ENCODE results near the gene SKI.
"Not testable (repeated sequence)": the region's sequence is repeated elsewhere in the genome, so short reads cannot be mapped to it uniquely, and the experiment has no call there.

SKI gene

GRCh38 chr1:2327841-2328240 is 99.7 kb downstream of the SKI start:
- no peak for DNase-seq

DNA sequence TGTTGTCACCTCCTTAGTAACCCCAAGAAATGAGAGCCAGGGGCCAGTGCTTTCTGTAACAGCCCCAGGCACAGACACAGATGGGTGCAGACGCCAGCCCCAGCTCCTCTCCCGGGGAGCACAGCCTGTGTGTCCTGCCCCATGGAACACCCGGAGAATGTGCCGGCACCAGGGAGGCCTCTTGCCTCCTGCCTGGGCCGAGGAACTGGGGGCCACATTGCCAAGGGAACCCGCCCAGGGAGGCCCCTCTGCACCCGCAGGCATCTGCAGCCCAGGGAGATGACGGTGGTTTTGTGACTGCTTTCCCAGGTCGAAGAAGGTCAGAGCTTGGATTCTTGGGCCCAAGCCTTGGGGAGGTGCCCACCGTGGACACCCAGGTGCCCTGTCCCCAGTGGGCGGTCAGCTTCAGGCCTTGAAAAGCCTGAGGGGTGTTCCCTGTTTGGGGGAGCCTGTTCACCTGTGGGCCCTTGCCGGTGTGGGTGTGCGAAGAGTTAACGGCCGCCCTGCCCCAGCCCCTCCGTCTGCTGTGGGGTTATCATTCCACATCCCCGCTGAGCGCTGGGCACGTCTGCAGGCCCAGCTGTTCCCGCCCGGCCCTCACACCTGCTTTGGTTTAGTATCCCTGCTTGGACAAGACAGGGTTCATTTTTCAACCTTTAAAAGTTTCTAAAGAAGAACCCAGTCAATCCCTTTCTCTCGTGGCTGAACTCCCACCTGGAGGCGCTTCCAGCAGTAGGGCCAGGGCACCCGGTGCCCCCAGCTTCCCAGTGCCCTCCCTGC is 100.7 kb downstream of the SKI start:
- DNase-seq, result no peak

- DNase-seq, result no peak
These were observed 101.9 kb downstream of the SKI start for GRCh38 chr1:2330035-2330434.

- no peak for DNase-seq
These were observed 102.5 kb downstream of the SKI start for GRCh38 chr1:2330519-2331199.

- DNase-seq, result no peak
These were observed 103.1 kb downstream of the SKI start for GRCh38 chr1:2331200-2331544.

DNA sequence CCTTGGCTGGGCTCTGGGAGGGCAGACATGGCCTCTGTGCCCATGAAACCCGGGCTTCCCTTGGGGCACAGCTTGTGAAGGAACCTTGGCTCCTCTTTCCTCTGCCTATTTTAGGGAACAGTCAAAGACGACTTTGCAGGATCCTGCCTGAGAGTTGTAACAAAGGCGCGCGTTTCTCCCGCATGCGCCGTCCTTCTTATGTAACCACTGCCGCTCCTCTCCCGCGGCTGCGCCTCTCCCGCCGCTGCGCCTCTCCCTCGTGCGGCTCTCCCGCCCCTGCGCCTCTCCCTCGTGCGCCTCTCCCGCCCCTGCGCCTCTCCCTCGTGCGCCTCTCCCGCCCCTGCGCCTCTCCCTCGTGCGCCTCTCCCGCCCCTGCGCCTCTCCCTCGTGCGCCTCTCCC is 103.5 kb downstream of the SKI start:
- not testable (repeated sequence) for DNase-seq

GRCh38 chr1:2334366-2334765 is 106.2 kb downstream of the SKI start:
- DNase-seq, result no peak

GRCh38 chr1:2334883-2335534 is 106.9 kb downstream of the SKI start:
- no peak for DNase-seq

GRCh38 chr1:2335721-2336455 is 107.8 kb downstream of the SKI start:
- DNase-seq, result no peak

GRCh38 chr1:2336499-2336898 is 108.4 kb downstream of the SKI start:
- DNase-seq, result no peak

DNA sequence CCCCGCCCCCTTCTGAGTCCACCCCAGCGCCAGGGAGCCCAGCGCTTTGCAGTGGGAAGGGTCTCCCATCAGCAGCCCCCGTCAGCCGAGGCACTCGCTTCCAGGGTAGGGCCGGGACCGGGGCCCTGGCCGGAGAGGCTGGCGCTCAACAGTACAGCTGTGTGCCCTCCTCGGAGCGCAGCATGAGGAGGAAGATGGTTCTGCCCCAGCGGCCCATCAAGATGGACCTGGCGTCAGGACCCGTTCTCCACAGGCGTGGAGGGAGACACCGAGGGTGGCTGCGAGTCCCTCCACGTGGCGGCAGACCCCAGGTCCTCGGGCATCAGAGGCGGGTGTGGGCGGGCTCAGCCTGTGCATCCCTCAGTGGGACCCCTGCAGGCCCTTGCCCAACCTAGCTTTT is 109.0 kb downstream of the SKI start:
- no peak for DNase-seq

DNA sequence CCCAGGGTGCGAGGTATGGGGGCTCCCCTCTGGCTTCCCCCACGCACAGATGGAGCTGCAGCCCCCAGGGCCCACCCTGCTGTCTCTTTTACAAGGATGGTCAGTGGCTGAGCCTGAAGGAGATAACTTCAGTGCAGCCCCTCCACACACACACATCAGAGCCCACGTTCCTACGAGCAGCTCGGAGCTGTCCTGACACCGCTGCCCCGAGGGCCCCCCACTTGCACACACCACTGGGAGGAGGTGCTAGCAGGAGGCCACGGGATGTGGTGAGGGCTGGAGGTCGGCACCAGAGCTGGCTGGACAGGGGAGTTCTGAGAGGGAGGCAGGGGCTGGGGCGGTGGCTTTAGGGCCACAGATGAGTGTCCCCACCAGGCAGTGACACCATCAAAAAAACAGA is 109.4 kb downstream of the SKI start:
- DNase-seq, result no peak

DNA sequence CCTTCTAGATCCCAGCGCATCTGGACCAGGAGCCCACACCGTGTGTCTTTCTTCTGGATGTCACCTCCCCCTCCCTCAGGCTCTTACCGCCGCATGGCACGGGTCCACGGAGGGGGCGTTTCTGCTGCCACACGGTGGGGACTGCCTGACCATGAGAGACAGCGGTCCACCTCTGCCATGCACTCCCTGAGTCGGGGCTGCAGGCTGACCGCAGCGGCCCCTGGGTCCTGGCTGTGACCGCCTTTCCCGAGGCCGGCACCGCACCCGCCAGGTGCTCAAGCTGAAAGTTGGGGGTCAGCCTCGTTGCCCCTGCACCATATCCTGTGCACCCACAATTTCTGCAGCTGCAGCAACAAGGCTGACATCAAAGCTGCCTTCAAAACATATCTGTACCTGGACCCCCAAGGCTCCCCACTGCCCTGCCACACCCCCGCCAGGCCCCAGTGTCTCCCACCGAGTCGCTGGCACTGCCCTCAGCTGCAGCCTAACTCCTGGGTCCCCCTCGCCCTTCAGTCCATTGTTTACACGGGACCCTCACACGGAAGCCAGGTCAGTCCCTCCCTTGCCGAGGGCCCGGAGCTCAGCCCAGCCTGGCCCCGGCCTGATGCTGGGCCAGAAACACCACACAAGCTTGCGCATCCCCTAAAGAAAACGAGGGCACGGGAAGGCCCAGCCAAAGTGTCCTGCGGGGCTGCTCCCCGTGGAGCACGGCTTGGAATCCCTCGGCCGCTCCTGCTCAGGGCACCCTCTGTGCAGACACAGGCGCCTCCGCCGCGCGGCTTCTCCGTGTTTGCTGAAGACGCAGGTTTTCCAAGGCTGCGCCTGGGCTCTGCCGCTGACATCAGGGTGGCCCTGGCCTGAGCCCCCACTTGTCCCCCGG is 111.3 kb downstream of the SKI start:
- DNase-seq, result no peak

DNA sequence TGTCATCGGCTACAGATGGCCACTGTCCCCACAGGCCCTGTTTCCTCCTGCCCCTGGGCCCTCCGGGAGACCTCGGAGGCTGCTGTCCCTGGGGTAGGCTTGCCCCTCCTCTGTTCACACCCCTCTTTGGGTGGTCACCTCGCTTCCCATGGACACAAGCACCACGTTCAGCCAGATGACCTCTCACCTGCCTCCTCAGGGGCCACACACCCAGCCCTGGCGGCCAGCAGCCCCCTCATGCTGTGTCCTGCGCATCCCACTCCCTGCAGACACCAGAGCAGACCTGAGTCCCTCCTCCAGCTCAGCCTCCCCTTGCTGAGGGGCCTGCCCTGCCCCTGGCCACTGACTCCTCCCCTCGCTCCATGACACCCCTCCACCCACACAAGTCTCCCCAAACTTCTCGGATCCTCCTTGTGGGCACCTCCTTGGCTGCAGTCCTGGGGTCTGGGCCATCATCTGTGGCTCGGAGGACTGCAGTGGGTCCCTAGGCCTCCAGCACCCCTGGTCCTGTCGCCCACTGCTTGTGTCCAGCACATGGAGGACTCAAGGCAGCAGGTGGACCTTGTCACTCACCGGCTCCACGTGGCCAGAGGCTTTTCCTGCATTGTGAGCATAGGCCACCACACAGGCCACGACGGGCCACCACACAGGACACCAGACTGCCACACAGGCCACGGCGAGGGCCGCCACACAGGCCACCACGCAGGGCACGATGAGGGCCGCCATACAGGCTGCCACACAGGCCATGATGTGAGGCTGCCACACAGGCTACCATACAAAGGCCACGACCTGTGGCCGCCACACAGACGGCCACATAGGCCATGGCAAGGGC is 112.2 kb downstream of the SKI start:
- no peak for DNase-seq

DNA sequence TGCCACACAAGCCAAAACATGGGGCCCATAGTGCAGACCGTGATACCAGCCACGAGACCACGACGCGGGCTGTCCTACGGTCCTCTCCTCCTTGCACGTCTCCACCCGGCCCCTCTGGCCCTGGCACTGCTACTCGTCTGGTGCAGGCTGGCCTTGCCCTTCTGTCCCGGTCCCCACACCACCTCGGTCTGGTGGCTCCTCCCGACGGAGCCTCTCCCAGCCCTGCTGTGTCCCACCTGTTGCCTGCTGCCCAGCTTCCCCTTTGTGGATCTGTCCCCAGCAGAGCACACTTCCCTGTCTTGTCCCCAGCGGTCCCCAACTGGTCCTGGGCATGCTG is 112.8 kb downstream of the SKI start:
- no peak for DNase-seq

DNA sequence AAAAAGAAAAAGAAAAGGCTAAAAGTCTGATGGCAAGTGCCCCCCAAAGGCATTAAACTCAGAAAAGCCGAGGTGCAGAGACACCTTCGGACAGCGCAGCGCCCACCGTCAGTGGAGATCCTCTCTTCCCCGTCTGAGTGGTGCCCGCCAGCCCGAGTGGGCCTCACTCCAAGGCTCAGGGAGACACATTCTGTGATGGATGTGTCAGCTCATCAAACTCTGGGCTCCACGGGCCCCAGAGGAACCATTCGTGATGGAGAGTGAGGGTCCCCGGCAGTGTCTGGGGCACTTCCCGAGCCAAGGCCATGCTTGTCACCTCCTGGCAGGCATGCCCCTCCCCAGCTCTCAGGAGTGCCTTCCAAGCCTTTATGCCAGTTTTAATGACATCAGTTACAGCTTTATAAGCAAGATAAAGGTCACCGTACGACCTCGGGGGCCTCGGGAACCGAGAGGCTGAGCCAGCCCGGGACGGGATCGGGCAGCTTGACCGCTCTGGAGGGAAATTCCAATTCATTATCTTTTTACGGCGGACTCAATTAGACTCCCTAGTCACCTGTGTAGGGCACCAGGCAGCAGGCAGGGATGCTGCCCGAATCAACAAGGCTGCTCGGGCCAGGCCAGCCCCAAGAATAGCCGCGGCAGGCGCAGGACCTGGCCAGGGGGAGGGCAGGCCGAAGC is 113.7 kb downstream of the SKI start:
- no peak for DNase-seq

DNA sequence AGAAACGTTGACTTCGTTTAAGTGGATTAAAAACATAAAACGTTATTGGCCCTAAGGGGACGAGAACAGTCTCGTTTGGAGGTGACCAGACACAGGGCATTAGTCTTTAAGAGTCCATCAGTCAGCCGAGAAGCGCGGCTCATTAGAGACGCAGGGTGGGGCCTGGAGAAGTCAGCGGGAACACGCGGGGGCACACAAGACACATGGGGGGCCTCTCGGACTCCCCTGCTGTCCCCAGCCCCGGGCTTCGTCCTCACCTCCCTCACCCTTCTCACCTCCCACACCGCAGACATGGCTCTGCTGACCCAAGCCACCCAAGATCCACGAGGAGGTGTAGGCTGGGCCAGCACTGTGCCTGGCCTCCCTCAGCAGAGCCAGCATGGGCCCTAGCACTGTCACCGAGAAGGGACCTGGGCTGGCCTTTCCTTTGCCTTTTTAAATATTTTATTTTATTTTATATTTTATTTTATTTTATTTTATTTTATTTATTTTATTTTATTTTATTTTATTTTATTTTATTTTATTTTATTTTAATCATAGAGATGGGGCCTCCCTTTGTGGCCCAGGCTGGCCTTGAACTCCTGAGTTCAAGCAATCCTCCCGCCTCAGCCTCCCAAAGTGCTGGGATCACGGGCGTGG is 114.4 kb downstream of the SKI start:
- no peak for DNase-seq

GRCh38 chr1:2343023-2343935 is 115.2 kb downstream of the SKI start:
- no peak for DNase-seq

DNA sequence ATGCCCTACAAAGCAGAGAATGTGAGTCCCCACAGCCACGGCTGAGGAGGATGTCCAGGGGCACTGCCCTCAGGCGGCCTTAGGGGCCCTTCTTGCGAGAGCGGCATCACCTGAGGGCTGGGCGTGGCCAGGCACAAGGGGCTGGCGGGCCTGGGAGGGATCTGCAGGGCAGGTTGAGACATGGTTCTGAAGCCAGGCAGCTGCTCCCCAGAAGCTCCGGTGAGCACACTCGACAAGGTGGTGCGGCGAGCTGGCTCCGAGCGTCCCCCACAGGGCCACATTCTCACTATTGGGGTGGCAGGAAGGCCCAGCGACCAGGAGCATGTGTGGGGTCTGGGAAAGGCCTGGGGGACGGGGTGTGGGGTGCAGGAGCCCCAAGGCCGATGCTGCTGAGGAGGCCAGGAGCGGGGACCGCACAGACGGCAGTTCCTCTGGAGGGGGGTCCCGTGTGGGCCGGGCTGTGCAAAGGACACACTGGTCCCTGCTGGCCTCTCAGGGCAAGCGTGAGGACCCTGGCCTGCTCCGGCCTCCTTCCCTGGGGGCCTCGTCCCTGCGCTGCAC is 116.1 kb downstream of the SKI start:
- no peak for DNase-seq
